Body of pancreas (tissue), 4 donors: Measurements from ENCODE around the gene RUSC1. TPM values are rescaled to one million over a fixed set of nuclear protein-coding genes. Genes with fewer than 3 reads are reported as not detected.
A peak's percentile ranks its signal among the peaks of the same experiment; 100 is the strongest.

Experiments
- ATAC-seq: fragments of 150-250 bp; one replicate; pipeline ENCODE4 v1.9.1; 2016
- DNase-seq, 4 donors: peaks; one replicate each; pipeline ENCODE4 v3.0.0-alpha.2; 2019
- H3K27ac ChIP-seq, 4 donors: fragments of 200-600 bp; sonication (generic); 1 replicate in 3 of 4; 2 replicates in 1 of 4; pipeline versions ENCODE4 v1.5.1 to v1.6.1; 2016 to 2019; ENCODE audit warnings: mild to moderate bottlenecking in 1 of 4, mixed read lengths in 1 of 4, moderate library complexity in 1 of 4
- H3K27me3 ChIP-seq, 2 donors: fragments of 200-600 bp; sonication (generic); one replicate each; pipeline ENCODE4 v1.6.0; 2016; ENCODE audit warnings: mild to moderate bottlenecking in 1 of 2
- H3K36me3 ChIP-seq, 2 donors: fragments of 200-600 bp; sonication (generic); replicated peaks in 1 of 2; 2 replicates each; pipeline ENCODE4 v1.5.1; 2016; ENCODE audit warnings: low read depth in 2 of 2; ENCODE audit not compliant: insufficient read depth in 1 of 2
- H3K4me1 ChIP-seq: fragments of 200-600 bp; sonication (generic); one replicate; pipeline ENCODE4 v1.6.0; 2016
- H3K4me3 ChIP-seq, 2 donors: fragments of 200-600 bp; sonication (generic); 1 replicate in 1 of 2; 2 replicates in 1 of 2; pipeline ENCODE4 v1.5.1; 2016 to 2019
- H3K9me3 ChIP-seq, 3 donors: fragments of 200-600 bp; sonication (generic); 1 replicate in 2 of 3; 2 replicates in 1 of 3; pipeline ENCODE4 v1.5.1; 2016
- POLR2A ChIP-seq, 3 donors: fragments of 450-650 bp; IDR thresholded peaks; one replicate each; pipeline ENCODE4 v1.6.1; 2016; ENCODE audit warnings: antibody characterized with exemption in 3 of 3, mild to moderate bottlenecking in 2 of 3
- WGBS, 2 donors: methylation state at CpG; one replicate each; pipeline ENCODE4 v1.1.5; 2017; 5-methylcytosine and 5-hydroxymethylcytosine counted together
- intact Hi-C: fragments of 100-400 bp; cut with DNase I; formaldehyde crosslinking; loops from one replicate; pipeline ENCODE4 v1.15.1; 2023
- total RNA-seq, 2 donors: library from RNA; depleted of rRNA; stranded (reverse); fragments of >200 nt; gene quantifications; one replicate each; pipeline ENCODE4 v1.1.0, GENCODE V29; 2016
- TF ChIP-seq, protein P1 (sequence below), 7 experiments: fragments of 450-650 bp in 4 of 7; fragments of 200-600 bp in 3 of 7; sonication (generic) in 3 of 7; IDR thresholded peaks; one replicate each; pipeline ENCODE4 v1.5.1; 2016 to 2019; ENCODE audit warnings: antibody characterized with exemption in 7 of 7

The RUSC1 gene
- total RNA-seq, 2 donors from 2014 or later, result 19.4 to 21.3 TPM

DNA sequence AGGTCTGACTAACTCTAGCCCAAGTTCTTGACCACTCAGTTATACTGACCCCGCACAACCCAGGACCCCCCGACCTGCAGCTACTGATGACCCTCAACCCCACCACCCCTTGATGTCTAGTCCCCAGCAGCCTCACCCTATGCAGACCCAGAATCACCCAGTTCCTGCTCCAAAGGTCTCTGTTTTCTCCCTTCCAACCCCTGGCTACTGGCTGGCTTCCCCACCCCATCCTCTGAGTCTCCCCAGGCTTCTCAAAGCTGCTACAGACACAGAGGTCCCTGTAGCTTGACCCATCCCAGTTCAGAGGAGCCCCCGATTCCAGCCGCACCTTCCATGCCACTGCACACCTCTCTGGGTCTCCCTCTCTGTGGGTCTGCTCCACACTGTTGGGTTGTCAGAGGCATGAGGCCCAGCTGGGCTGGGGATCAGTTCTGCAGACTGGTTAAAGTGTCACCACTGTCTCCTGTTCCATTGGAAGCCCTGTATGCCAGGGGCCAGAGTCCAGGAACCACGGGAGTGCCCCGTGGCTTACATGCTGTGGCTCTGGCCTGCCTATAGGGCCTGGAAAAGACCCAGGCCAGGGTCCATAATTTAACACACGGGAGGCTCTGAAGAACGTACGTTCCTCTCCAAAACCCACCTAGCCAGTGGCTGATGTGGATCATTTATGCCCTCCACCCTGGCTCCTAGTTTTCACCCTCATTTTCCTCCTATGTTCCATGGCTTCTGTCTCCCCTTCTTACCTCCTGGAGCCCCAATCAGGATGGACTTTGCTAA, 20.0 kb upstream of the RUSC1 start:
- Histone ChIP-seq H3K27me3 (no peaks in the 10 kb centered on the region), H3K4me1 (no peaks in the 10 kb centered on the region), H3K36me3 (no peaks in the 10 kb centered on the region), H3K9me3 (no peaks in the 10 kb centered on the region), H3K4me3 (no peak overlapping the region), H3K27ac (no peak overlapping the region)
- TF ChIP-seq, protein P1, sequence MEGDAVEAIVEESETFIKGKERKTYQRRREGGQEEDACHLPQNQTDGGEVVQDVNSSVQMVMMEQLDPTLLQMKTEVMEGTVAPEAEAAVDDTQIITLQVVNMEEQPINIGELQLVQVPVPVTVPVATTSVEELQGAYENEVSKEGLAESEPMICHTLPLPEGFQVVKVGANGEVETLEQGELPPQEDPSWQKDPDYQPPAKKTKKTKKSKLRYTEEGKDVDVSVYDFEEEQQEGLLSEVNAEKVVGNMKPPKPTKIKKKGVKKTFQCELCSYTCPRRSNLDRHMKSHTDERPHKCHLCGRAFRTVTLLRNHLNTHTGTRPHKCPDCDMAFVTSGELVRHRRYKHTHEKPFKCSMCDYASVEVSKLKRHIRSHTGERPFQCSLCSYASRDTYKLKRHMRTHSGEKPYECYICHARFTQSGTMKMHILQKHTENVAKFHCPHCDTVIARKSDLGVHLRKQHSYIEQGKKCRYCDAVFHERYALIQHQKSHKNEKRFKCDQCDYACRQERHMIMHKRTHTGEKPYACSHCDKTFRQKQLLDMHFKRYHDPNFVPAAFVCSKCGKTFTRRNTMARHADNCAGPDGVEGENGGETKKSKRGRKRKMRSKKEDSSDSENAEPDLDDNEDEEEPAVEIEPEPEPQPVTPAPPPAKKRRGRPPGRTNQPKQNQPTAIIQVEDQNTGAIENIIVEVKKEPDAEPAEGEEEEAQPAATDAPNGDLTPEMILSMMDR (IDR thresholded peaks at IDR 0.05), result no peak
- TF ChIP-seq POLR2A (IDR thresholded peaks at IDR 0.05), result no peak
- intact Hi-C loops, result no loop called here
- ATAC-seq, result no peak
- WGBS, 2 donors, result 64 to 79% methylated on average over 7 to 9 of the region's 9 CpGs
- no peak for DNase-seq

DNA sequence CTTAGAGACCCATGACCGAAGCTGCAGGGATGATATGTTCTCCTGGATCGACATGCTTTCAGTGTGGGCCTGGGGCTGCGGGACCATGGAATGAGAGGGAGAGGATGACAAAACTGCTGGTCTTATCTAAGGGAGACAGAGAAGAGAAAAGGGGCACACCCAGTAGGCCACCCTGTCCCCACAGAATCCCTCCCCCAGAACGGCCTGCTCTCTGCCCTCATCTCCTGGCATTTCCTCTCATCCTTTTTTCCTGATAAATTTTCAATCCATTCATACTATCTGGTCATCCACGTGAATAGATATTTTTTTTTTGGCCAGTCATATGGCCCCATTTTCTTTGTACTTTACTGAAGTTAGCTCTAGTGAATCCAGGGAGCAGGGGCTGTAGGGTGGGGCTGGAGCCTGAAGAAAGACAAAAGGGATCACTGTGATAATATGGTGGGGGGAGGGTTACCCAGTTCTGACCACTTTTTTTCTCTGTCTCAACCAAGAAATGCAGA, 19.3 kb upstream of the RUSC1 start, which contains the start of gene PKLR:
TSS of gene PKLR (minus strand) at position 97 of the 500 bp plus-strand sequence. CDS start at position 54, 43 bp downstream.
- DNase-seq (no peak), ATAC-seq (no peak)
- TF ChIP-seq POLR2A (IDR thresholded peaks at IDR 0.05), result no peak
- TF ChIP-seq, protein P1 (IDR thresholded peaks at IDR 0.05), result no peak
- intact Hi-C loops, result no loop called here
- Histone ChIP-seq H3K27me3 (no peaks in the 10 kb centered on the region), H3K4me1 (no peaks in the 10 kb centered on the region), H3K9me3 (no peaks in the 10 kb centered on the region), H3K27ac (no peak within 1 kb of the TSS), H3K4me3 (no peak within 1 kb of the TSS), H3K36me3 (no peaks in the 10 kb centered on the region)
- WGBS, 2 donors, result 74 to 83% methylated on average over 5 of the region's 5 CpGs

DNA sequence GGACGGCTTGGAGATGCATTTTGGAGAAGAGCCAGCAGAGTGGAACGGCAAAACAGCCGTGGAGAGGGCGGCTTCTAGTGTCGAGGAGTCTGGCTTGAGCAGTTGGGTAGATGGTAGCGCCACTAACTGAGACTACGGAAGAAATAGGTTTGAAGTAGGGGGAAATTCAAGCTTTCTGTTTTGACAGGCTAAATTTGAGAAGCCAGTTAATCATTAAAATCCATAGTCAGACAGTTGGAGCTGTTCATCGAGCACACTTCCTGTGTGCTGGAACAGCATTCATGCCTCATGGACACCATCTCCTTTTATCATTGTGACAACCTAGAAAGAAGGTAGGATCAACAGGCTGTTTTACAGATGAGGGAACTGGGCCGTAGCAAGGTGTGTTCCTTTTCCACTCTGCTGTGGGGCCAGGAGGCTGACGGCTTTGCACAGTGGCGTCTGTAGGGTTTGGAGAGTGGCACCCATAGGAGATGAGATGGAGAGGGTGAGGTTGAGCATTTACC, 16.1 kb upstream of the RUSC1 start:
- Histone ChIP-seq H3K27ac (no peak overlapping the region), H3K4me3 (no peak overlapping the region), H3K4me1 (peaks cover 12% of the 10 kb centered on the region), H3K27me3 (no peaks in the 10 kb centered on the region), H3K36me3 (no peaks in the 10 kb centered on the region), H3K9me3 (no peaks in the 10 kb centered on the region)
- intact Hi-C loops, result no loop called here
- ATAC-seq, result no peak
- TF ChIP-seq POLR2A (IDR thresholded peaks at IDR 0.05), result no peak
- TF ChIP-seq, protein P1 (IDR thresholded peaks at IDR 0.05), result no peak
- no peak for DNase-seq
- 57 to 64% methylated on average over 11 of the region's 11 CpGs for WGBS, 2 donors

DNA sequence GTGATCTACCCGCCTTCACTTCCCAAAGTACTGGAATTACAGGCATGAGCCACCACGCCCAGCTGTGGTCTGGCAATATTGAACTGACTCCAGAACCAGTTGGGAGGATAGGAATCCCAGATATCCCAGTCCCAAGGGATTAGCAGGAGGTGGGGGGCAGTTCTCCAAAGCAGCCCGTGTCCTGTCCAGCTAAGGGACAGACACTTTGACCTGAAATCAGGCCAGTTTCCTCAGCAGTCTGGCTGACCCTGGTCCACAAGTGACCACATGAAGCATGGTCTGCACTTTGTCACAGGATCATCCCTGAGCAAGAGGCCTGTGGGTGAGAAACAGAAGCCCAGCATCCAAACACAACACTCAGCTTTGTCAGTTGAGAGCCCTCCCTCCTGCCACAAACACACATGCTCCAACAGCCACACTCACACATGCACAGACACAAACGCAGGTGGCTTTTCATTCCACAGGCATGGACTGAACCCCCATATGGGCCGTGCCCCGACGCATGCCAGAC, 14.8 kb upstream of the RUSC1 start:
- ATAC-seq, result no peak
- WGBS, 2 donors, result 55 to 75% methylated on average over 3 to 7 of the region's 7 CpGs

More for the DNA sequence above, 14.8 kb upstream of the RUSC1 start:
- Histone ChIP-seq H3K9me3 (no peaks in the 10 kb centered on the region), H3K4me3 (no peak overlapping the region), H3K27ac (no peak overlapping the region), H3K36me3 (no peaks in the 10 kb centered on the region), H3K27me3 (no peaks in the 10 kb centered on the region), H3K4me1 (peaks cover 25% of the 10 kb centered on the region)
- TF ChIP-seq, protein P1 (IDR thresholded peaks at IDR 0.05), result no peak
- no peak for TF ChIP-seq POLR2A (IDR thresholded peaks at IDR 0.05)
- intact Hi-C loops, result no loop called here
- peak in 2 of 4 donors; percentile 25 to 29 for DNase-seq
